GM23338 (cell line): ENCODE data around the gene RUNX1. TPM values are rescaled to one million over a fixed set of nuclear protein-coding genes. Genes with fewer than 3 reads are reported as not detected.

Source experiments
- ATAC-seq: fragments of 200-7000 bp; cut with Tn5 transposase; 3 replicates; pipeline ENCODE4 v1.9.1; 2020
- DNase-seq: peaks from one replicate; pipeline ENCODE4 v3.0.0-alpha.2; 2015; ENCODE audit warnings: low spot score
- H2AFZ ChIP-seq: fragments of 200-600 bp; sonication (generic); 2 replicates; pipeline ENCODE4 v1.8.0; 2016; ENCODE audit warnings: antibody characterized with exemption, mild to moderate bottlenecking, moderate library complexity
- H3F3A ChIP-seq: fragments of 200-600 bp; sonication (generic); replicated peaks from 2 replicates; pipeline ENCODE4 v1.8.0; 2017; ENCODE audit warnings: antibody characterized with exemption, mixed run types, low read depth
- H3K27ac ChIP-seq: fragments of 200-600 bp; sonication (generic); 2 replicates; pipeline ENCODE4 v1.6.1; 2016; ENCODE audit warnings: low read depth
- H3K27me3 ChIP-seq: fragments of 200-600 bp; sonication (generic); 2 replicates; pipeline ENCODE4 v1.8.0; 2016; ENCODE audit warnings: mild to moderate bottlenecking, mixed run types, moderate library complexity; ENCODE audit not compliant: insufficient read depth
- H3K36me3 ChIP-seq: fragments of 200-600 bp; sonication (generic); 2 replicates; pipeline ENCODE4 v1.8.0; 2016; ENCODE audit warnings: mild to moderate bottlenecking; ENCODE audit not compliant: insufficient read depth
- H3K4me1 ChIP-seq: fragments of 200-600 bp; sonication (generic); 2 replicates; pipeline ENCODE4 v1.8.0; 2016; ENCODE audit warnings: mild to moderate bottlenecking, moderate library complexity; ENCODE audit not compliant: insufficient read depth
- H3K4me2 ChIP-seq: fragments of 200-600 bp; sonication (generic); 2 replicates; pipeline ENCODE4 v1.7.1; 2017; ENCODE audit warnings: mixed run types
- H3K4me3 ChIP-seq: fragments of 200-600 bp; sonication (generic); 2 replicates; pipeline ENCODE4 v1.6.1; 2016; ENCODE audit warnings: mixed run types
- H3K79me2 ChIP-seq: fragments of 200-600 bp; sonication (generic); replicated peaks from 2 replicates; pipeline ENCODE4 v1.8.0; 2017; ENCODE audit warnings: mild to moderate bottlenecking; ENCODE audit not compliant: insufficient read depth
- H3K9me2 ChIP-seq: fragments of 200-600 bp; sonication (generic); 2 replicates; pipeline ENCODE4 v1.8.0; 2017; ENCODE audit not compliant: insufficient read depth
- H4K20me1 ChIP-seq: fragments of 200-600 bp; sonication (generic); replicated peaks from 2 replicates; pipeline ENCODE4 v1.8.0; 2017; ENCODE audit warnings: mild to moderate bottlenecking; ENCODE audit not compliant: insufficient read depth
- H3K27ac Mint-ChIP-seq: 2 replicates; pipeline ENCODE4 v1.8.0; 2020; ENCODE audit warnings: inconsistent platforms, mild to moderate bottlenecking, moderate library complexity, mixed read lengths
- H3K27me3 Mint-ChIP-seq: 3 replicates; pipeline ENCODE4 v1.8.0; 2022; ENCODE audit warnings: low read depth, mild to moderate bottlenecking, moderate library complexity, mixed read lengths, inconsistent platforms; ENCODE audit not compliant: insufficient read depth, poor library complexity
- H3K36me3 Mint-ChIP-seq: 3 replicates; pipeline ENCODE4 v1.8.0; 2021; ENCODE audit warnings: low read depth, mild to moderate bottlenecking, inconsistent platforms, moderate library complexity, mixed read lengths
- H3K4me1 Mint-ChIP-seq: 3 replicates; pipeline ENCODE4 v1.8.0; 2020; ENCODE audit warnings: mild to moderate bottlenecking, inconsistent platforms, mixed read lengths
- H3K4me3 Mint-ChIP-seq: 3 replicates; pipeline ENCODE4 v1.8.0; 2021; ENCODE audit warnings: moderate library complexity, mild to moderate bottlenecking, inconsistent platforms, mixed read lengths
- H3K9me3 Mint-ChIP-seq: 3 replicates; pipeline ENCODE4 v1.8.0; 2020; ENCODE audit warnings: moderate library complexity, mild to moderate bottlenecking, inconsistent platforms, mixed read lengths
- CREB1 ChIP-seq: fragments of 250-450 bp; sonication (Bioruptor Pico); IDR thresholded peaks from 2 replicates; pipeline ENCODE4 v1.5.0; 2020; ENCODE audit warnings: low read depth, mild to moderate bottlenecking, moderate library complexity
- CTCF ChIP-seq, 2 experiments: fragments of 200-600 bp in 1 of 2; sonication (generic) in 1 of 2; conservative IDR thresholded peaks; 2 replicates each; pipeline versions ENCODE4 v1.5.1 to v1.6.1; 2016 to 2017; ENCODE audit warnings: antibody characterized with exemption in 2 of 2, low read depth in 2 of 2, mild to moderate bottlenecking in 2 of 2, moderate library complexity in 1 of 2
- ETS1 ChIP-seq: IDR thresholded peaks from 2 replicates; pipeline ENCODE4 v1.6.1; 2016; ENCODE audit warnings: antibody characterized with exemption
- EZH2 ChIP-seq: fragments of 200-600 bp; sonication (generic); IDR thresholded peaks from one replicate; pipeline ENCODE4 v1.8.0; 2017; ENCODE audit warnings: antibody characterized with exemption, mild to moderate bottlenecking, low read depth; ENCODE audit not compliant: unreplicated experiment
- JUNB ChIP-seq: IDR thresholded peaks from one replicate; pipeline ENCODE4 v1.6.1; 2016; ENCODE audit warnings: antibody characterized with exemption; ENCODE audit not compliant: unreplicated experiment
- NANOG ChIP-seq: IDR thresholded peaks from 2 replicates; pipeline ENCODE4 v1.6.1; 2016; ENCODE audit warnings: antibody characterized with exemption, borderline replicate concordance
- POLR2AphosphoS5 ChIP-seq: IDR thresholded peaks from 2 replicates; pipeline ENCODE4 v1.6.1; 2016; ENCODE audit warnings: antibody characterized with exemption, low read depth
- REST ChIP-seq: IDR thresholded peaks from one replicate; pipeline ENCODE4 v1.6.1; 2018; ENCODE audit warnings: antibody characterized with exemption; ENCODE audit not compliant: unreplicated experiment
- STAT1 ChIP-seq: IDR thresholded peaks from one replicate; pipeline ENCODE4 v1.6.1; 2016; ENCODE audit warnings: antibody characterized with exemption; ENCODE audit not compliant: unreplicated experiment
- ZNF114 ChIP-seq: fragments of 250-450 bp; sonication (Bioruptor Pico); IDR thresholded peaks from 2 replicates; pipeline ENCODE4 v1.5.0; 2020; ENCODE audit warnings: mild to moderate bottlenecking, moderate library complexity
- ZNF331 ChIP-seq: fragments of 250-450 bp; sonication (Bioruptor Pico); IDR thresholded peaks from 2 replicates; pipeline ENCODE4 v1.5.0; 2020; ENCODE audit warnings: low read depth, mild to moderate bottlenecking, moderate library complexity
- polyA plus RNA-seq: library from polyadenylated mRNA; unstranded; fragments of >200 nt; fragmentation: Nextera tagmentation; extraction: Ambion mirVana; gene quantifications from 2 replicates; pipeline ENCODE4 v1.2.1, GENCODE V29; 2016
- total RNA-seq: library from RNA; depleted of rRNA; stranded (reverse); fragments of >200 nt; shearing (Covaris generic); gene quantifications from 2 replicates; pipeline ENCODE4 v1.2.3, GENCODE V29; 2014

The RUNX1 gene
- total and polyA plus RNA-seq, 2 experiments from 2014 or later, result 0.29 to 1.1 TPM

- TF ChIP-seq CTCF (conservative IDR thresholded peaks at IDR 0.05; ENCODE audit: low read depth in 2 of 2) (no peak), ZNF114 (CRISPR knock-in tag) (no peak), ZNF331 (CRISPR knock-in tag) (no peak), NANOG (no peak), REST (no peak), JUNB (no peak), ETS1 (no peak), EZH2 (no peak), POLR2AphosphoS5 (no peak)
Observed at GRCh38 chr21:34826836-34827235, 222.3 kb downstream of the RUNX1 start (continued).

- Mint-ChIP-seq H3K4me1 (peaks cover 11% of the 10 kb centered on the region), H3K4me3 (no peak overlapping the region), H3K27ac (no peak overlapping the region), H3K27me3 (no peaks in the 10 kb centered on the region), H3K9me3 (peaks cover 24% of the 10 kb centered on the region), H3K36me3 (peaks cover 15% of the 10 kb centered on the region)
- H3K4me2 ChIP-seq, result no peak overlapping the region
- H3K9me2 ChIP-seq, result no peaks in the 10 kb centered on the region
- peaks cover 13% of the 10 kb centered on the region for H3K4me1 ChIP-seq
- no peaks in the 10 kb centered on the region for H3K36me3 ChIP-seq
- no peak for DNase-seq
- no peak overlapping the region for H2AFZ ChIP-seq
- H3K27ac ChIP-seq, result no peak overlapping the region
- no peak for ATAC-seq
- H3K27me3 ChIP-seq, result no peaks in the 10 kb centered on the region
- H3K79me2 ChIP-seq, result no peaks in the 10 kb centered on the region
- no peaks in the 10 kb centered on the region for H4K20me1 ChIP-seq
- no peak overlapping the region for H3K4me3 ChIP-seq
- H3F3A ChIP-seq, result no peaks in the 10 kb centered on the region
- TF ChIP-seq CREB1 (CRISPR knock-in tag) (no peak), ETS1 (no peak), NANOG (no peak), REST (no peak), JUNB (no peak), ZNF331 (CRISPR knock-in tag) (no peak), STAT1 (no peak)
Observed at GRCh38 chr21:34825948-34826548, 223.1 kb downstream of the RUNX1 start.
